H9 (cell line): ENCODE data around the gene ARMH1. TPM values are rescaled to one million over a fixed set of nuclear protein-coding genes. Genes with fewer than 3 reads are reported as not detected.
A peak's percentile ranks its signal among the peaks of the same experiment; 100 is the strongest.

Experiments used
- DNase-seq: peaks from one replicate; pipeline ENCODE4 v3.0.0-alpha.2; 2017
- H2AFZ ChIP-seq: one replicate; pipeline ENCODE4 v1.6.1; 2013; ENCODE audit warnings: mild to moderate bottlenecking, low read length, control low read depth, moderate library complexity
- H2AK5ac ChIP-seq: 2 replicates; pipeline ENCODE4 v1.6.1; 2013; ENCODE audit warnings: low read length, control low read depth, mixed read lengths; ENCODE audit not compliant: insufficient read length
- H2BK120ac ChIP-seq: one replicate; pipeline ENCODE4 v1.6.1; 2013; ENCODE audit warnings: low read depth, mild to moderate bottlenecking, low read length, control low read depth, inconsistent platforms; ENCODE audit not compliant: poor library complexity, severe bottlenecking
- H2BK12ac ChIP-seq: 2 replicates; pipeline ENCODE4 v1.6.1; 2013; ENCODE audit warnings: low read length, control low read depth, mixed read lengths, low read depth; ENCODE audit not compliant: insufficient read length
- H2BK15ac ChIP-seq: 2 replicates; pipeline ENCODE4 v1.6.1; 2013; ENCODE audit warnings: low read depth, low read length, control low read depth
- H2BK20ac ChIP-seq: one replicate; pipeline ENCODE4 v1.6.1; 2013; ENCODE audit warnings: low read depth, mild to moderate bottlenecking, low read length, control low read depth, inconsistent platforms; ENCODE audit not compliant: poor library complexity, severe bottlenecking
- H2BK5ac ChIP-seq: 2 replicates; pipeline ENCODE4 v1.6.1; 2013; ENCODE audit warnings: low read length, control low read depth, mixed read lengths; ENCODE audit not compliant: insufficient read length
- H3K14ac ChIP-seq: 2 replicates; pipeline ENCODE4 v1.6.1; 2013; ENCODE audit warnings: low read length, control low read depth; ENCODE audit not compliant: insufficient read depth
- H3K18ac ChIP-seq: 2 replicates; pipeline ENCODE4 v1.6.1; 2013; ENCODE audit warnings: low read depth, mild to moderate bottlenecking, mixed read lengths, low read length, control low read depth; ENCODE audit not compliant: insufficient read length
- H3K23ac ChIP-seq: 2 replicates; pipeline ENCODE4 v1.6.1; 2013; ENCODE audit warnings: low read length, control low read depth, mixed read lengths, low read depth; ENCODE audit not compliant: insufficient read length
- H3K23me2 ChIP-seq: 2 replicates; pipeline ENCODE4 v1.6.1; 2013; ENCODE audit warnings: low read depth, mild to moderate bottlenecking, mixed read lengths, low read length, control low read depth; ENCODE audit not compliant: insufficient read length, poor library complexity, severe bottlenecking
- H3K27ac ChIP-seq: 2 replicates; pipeline ENCODE4 v1.5.1; 2013; ENCODE audit warnings: low read length, control low read depth, mixed read lengths, low read depth; ENCODE audit not compliant: insufficient read length
- H3K27me3 ChIP-seq: 2 replicates; pipeline ENCODE4 v1.6.1; 2013; ENCODE audit warnings: low read length, control low read depth, inconsistent platforms; ENCODE audit not compliant: insufficient read depth
- H3K4ac ChIP-seq: 2 replicates; pipeline ENCODE4 v1.6.1; 2013; ENCODE audit warnings: low read depth, mild to moderate bottlenecking, control low read depth, inconsistent platforms, low read length, moderate library complexity
- H3K4me1 ChIP-seq: 2 replicates; pipeline ENCODE4 v1.6.1; 2013; ENCODE audit warnings: low read length, control low read depth, inconsistent platforms; ENCODE audit not compliant: insufficient read depth
- H3K4me2 ChIP-seq: 2 replicates; pipeline ENCODE4 v1.6.1; 2013; ENCODE audit warnings: low read length, control low read depth, mixed read lengths; ENCODE audit not compliant: insufficient read length, insufficient read depth
- H3K56ac ChIP-seq: 2 replicates; pipeline ENCODE4 v1.6.1; 2013; ENCODE audit warnings: low read depth, mild to moderate bottlenecking, mixed read lengths, low read length, control low read depth; ENCODE audit not compliant: insufficient read length
- H3K79me1 ChIP-seq: 2 replicates; pipeline ENCODE4 v1.6.1; 2013; ENCODE audit warnings: low read depth, mild to moderate bottlenecking, moderate library complexity, low read length, control low read depth, inconsistent platforms; ENCODE audit not compliant: insufficient read depth, poor library complexity, severe bottlenecking
- H3K79me2 ChIP-seq: 2 replicates; pipeline ENCODE4 v1.6.1; 2013; ENCODE audit warnings: low read length, control low read depth, inconsistent platforms; ENCODE audit not compliant: insufficient read depth
- H3K9ac ChIP-seq: 2 replicates; pipeline ENCODE4 v1.6.1; 2013; ENCODE audit warnings: low read length, control low read depth, mixed read lengths; ENCODE audit not compliant: insufficient read length; ENCODE audit errors: extremely low read depth
- H3K9me3 ChIP-seq: one replicate; pipeline ENCODE4 v1.6.1; 2013; ENCODE audit warnings: low read depth, low read length, inconsistent platforms; ENCODE audit not compliant: control insufficient read depth
- H3T11ph ChIP-seq: one replicate; pipeline ENCODE4 v1.6.1; 2013; ENCODE audit warnings: mild to moderate bottlenecking, low read length, control low read depth, inconsistent platforms
- H4K20me1 ChIP-seq: one replicate; pipeline ENCODE4 v1.6.1; 2013; ENCODE audit not compliant: control insufficient read depth, insufficient read length, insufficient read depth
- H4K5ac ChIP-seq: 2 replicates; pipeline ENCODE4 v1.6.1; 2013; ENCODE audit warnings: low read depth, mild to moderate bottlenecking, mixed read lengths, low read length, control low read depth; ENCODE audit not compliant: insufficient read length
- H4K8ac ChIP-seq: replicated peaks from 2 replicates; pipeline ENCODE4 v1.6.1; 2013; ENCODE audit warnings: low read length, control low read depth, mixed read lengths, low read depth; ENCODE audit not compliant: insufficient read length
- H4K91ac ChIP-seq: 2 replicates; pipeline ENCODE4 v1.6.1; 2013; ENCODE audit warnings: low read depth, mild to moderate bottlenecking, moderate library complexity, mixed read lengths, low read length, control low read depth; ENCODE audit not compliant: insufficient read length
- H3K27ac Mint-ChIP-seq, 3 experiments: 2 replicates in 2 of 3; 3 replicates in 1 of 3; pipeline ENCODE4 v1.8.0; 2020 to 2021; ENCODE audit warnings: mixed read lengths in 3 of 3, mild to moderate bottlenecking in 1 of 3, moderate library complexity in 1 of 3
- H3K27me3 Mint-ChIP-seq: 2 replicates; pipeline ENCODE4 v1.8.0; 2021; ENCODE audit warnings: low read depth, mild to moderate bottlenecking, moderate library complexity, mixed read lengths
- H3K36me3 Mint-ChIP-seq, 3 experiments: 2 replicates in 2 of 3; 3 replicates in 1 of 3; pipeline ENCODE4 v1.8.0; 2020 to 2021; ENCODE audit warnings: low read depth in 3 of 3, mixed read lengths in 3 of 3; ENCODE audit not compliant: insufficient read depth in 1 of 3
- H3K4me1 Mint-ChIP-seq, 2 experiments: 2 replicates each; pipeline ENCODE4 v1.8.0; 2020; ENCODE audit warnings: mixed read lengths in 2 of 2
- H3K4me3 Mint-ChIP-seq, 2 experiments: 2 replicates in 1 of 2; 3 replicates in 1 of 2; pipeline ENCODE4 v1.8.0; 2020 to 2021; ENCODE audit warnings: mild to moderate bottlenecking in 2 of 2, mixed read lengths in 2 of 2, moderate library complexity in 1 of 2
- H3K9me3 Mint-ChIP-seq, 2 experiments: 2 replicates in 1 of 2; 3 replicates in 1 of 2; pipeline ENCODE4 v1.8.0; 2020; ENCODE audit warnings: mild to moderate bottlenecking in 2 of 2, mixed read lengths in 2 of 2, moderate library complexity in 1 of 2
- WGBS: extraction: QIAGEN DNeasy Blood & Tissue Kit; methylation state at CpG from one replicate; pipeline ENCODE4 v1.1.7; 2013; ENCODE audit warnings: missing lambda C conversion rate, low lambda C conversion rate, mixed read lengths; ENCODE audit not compliant: insufficient read length; ENCODE audit errors: extremely low coverage; 5-methylcytosine and 5-hydroxymethylcytosine counted together
- total RNA-seq: library from RNA; stranded (reverse); gene quantifications from 2 replicates; pipeline ENCODE4 v1.2.1, GENCODE V29; 2021
- TF ChIP-seq, protein P1 (sequence below): fragments of 200-600 bp; sonication (generic); conservative IDR thresholded peaks from 3 replicates; pipeline ENCODE4 v1.8.0; 2021; ENCODE audit warnings: antibody characterized with exemption, mild to moderate bottlenecking

Gene ARMH1
- total RNA-seq, 1 experiment from 2014 or later: 1.0 TPM

DNA sequence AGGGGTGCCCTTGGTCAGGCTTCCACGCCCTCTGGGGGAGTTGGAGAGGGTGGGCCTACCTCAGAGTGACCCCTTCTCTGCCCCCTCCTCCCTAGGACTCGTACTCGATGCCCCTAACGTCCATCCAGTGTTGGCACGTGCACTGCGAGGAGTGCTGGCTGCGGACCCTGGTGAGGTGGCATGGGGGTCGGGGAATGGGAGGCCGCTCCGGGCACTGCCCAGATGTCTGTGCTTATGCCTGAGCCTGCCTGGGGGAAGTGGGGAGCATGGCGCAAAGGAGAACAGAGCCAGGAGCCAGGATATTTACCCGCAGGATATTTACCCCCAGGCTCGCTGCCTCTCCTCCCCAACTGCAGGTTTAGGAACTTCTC is 24.7 kb upstream of the ARMH1 start:
- no peak overlapping the region for H3K23ac ChIP-seq
- no peak overlapping the region for H4K91ac ChIP-seq
- no peak overlapping the region for H3K56ac ChIP-seq
- Mint-ChIP-seq H3K27me3 (no peaks in the 10 kb centered on the region), H3K4me3 (no peak overlapping the region), H3K4me1 (peaks cover 14 to 35% of the 10 kb centered on the region in 2 experiments), H3K27ac (peak overlapping the region in 1 of 3 experiments; percentile 85; a peak in 2 of 7 replicates), H3K36me3 (peaks cover 16 to 60% (median 59%) of the 10 kb centered on the region in 3 experiments; a peak in 6 of 7 replicates), H3K9me3 (no peaks in the 10 kb centered on the region)
- H2BK15ac ChIP-seq: no peak overlapping the region
- no peak overlapping the region for H3K4me2 ChIP-seq
- H3K27ac ChIP-seq: no peak overlapping the region
- H3T11ph ChIP-seq: no peak overlapping the region
- no peak overlapping the region for H4K8ac ChIP-seq
- no peaks in the 10 kb centered on the region for H3K79me1 ChIP-seq
- DNase-seq: no peak
- no peak overlapping the region for H2BK12ac ChIP-seq
- no peak overlapping the region for H3K4ac ChIP-seq
- H2BK20ac ChIP-seq: no peak overlapping the region
- no peaks in the 10 kb centered on the region for H3K27me3 ChIP-seq
- H3K14ac ChIP-seq: no peak overlapping the region
- H3K79me2 ChIP-seq: no peaks in the 10 kb centered on the region
- H4K20me1 ChIP-seq: no peaks in the 10 kb centered on the region
- no peaks in the 10 kb centered on the region for H3K4me1 ChIP-seq
- WGBS: no CpG with 5 or more reads among the region's 13 CpGs
- H3K18ac ChIP-seq: no peak overlapping the region
- H4K5ac ChIP-seq: no peak overlapping the region
- TF ChIP-seq, protein P1, sequence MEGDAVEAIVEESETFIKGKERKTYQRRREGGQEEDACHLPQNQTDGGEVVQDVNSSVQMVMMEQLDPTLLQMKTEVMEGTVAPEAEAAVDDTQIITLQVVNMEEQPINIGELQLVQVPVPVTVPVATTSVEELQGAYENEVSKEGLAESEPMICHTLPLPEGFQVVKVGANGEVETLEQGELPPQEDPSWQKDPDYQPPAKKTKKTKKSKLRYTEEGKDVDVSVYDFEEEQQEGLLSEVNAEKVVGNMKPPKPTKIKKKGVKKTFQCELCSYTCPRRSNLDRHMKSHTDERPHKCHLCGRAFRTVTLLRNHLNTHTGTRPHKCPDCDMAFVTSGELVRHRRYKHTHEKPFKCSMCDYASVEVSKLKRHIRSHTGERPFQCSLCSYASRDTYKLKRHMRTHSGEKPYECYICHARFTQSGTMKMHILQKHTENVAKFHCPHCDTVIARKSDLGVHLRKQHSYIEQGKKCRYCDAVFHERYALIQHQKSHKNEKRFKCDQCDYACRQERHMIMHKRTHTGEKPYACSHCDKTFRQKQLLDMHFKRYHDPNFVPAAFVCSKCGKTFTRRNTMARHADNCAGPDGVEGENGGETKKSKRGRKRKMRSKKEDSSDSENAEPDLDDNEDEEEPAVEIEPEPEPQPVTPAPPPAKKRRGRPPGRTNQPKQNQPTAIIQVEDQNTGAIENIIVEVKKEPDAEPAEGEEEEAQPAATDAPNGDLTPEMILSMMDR: no peak
- H3K9me3 ChIP-seq: no peaks in the 10 kb centered on the region
- H3K23me2 ChIP-seq: no peaks in the 10 kb centered on the region
- H3K9ac ChIP-seq: no peak overlapping the region
- H2BK5ac ChIP-seq: no peak overlapping the region
- no peak overlapping the region for H2AFZ ChIP-seq
- no peak overlapping the region for H2AK5ac ChIP-seq
- H2BK120ac ChIP-seq: no peak overlapping the region
